WI38 (cell line): ENCODE measurements around the gene XYLT1.

ENCODE experiments used
- H3K4me3 ChIP-seq: 2 replicates; pipeline ENCODE4 v1.5.1; 2011; ENCODE audit warnings: low read depth, mild to moderate bottlenecking, control low read depth, low read length
- TF ChIP-seq, protein P1 (sequence below): IDR thresholded peaks from 2 replicates; pipeline ENCODE4 v1.5.1; 2012; ENCODE audit warnings: low read depth, mild to moderate bottlenecking, control low read depth, low read length

Gene XYLT1

DNA sequence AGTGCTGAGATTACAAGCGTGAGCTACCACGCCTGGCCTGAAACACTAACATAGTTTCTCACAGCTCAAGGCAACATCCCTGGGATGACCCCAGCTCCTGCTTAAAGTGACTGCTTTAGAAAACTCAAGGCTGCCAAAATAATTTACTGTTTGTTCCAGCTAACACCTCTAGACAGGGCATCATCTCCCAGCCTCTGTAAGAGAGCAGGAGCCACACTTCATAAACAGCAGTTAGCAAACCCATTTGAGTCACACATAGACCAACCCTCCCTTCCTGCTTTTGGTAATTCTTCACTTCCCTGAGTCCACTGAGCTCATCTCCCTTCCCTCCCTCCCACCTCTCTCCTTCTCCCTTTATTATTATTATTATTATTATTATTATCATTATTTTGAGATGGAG, 201.3 kb downstream of the XYLT1 start:
- TF ChIP-seq, protein P1, sequence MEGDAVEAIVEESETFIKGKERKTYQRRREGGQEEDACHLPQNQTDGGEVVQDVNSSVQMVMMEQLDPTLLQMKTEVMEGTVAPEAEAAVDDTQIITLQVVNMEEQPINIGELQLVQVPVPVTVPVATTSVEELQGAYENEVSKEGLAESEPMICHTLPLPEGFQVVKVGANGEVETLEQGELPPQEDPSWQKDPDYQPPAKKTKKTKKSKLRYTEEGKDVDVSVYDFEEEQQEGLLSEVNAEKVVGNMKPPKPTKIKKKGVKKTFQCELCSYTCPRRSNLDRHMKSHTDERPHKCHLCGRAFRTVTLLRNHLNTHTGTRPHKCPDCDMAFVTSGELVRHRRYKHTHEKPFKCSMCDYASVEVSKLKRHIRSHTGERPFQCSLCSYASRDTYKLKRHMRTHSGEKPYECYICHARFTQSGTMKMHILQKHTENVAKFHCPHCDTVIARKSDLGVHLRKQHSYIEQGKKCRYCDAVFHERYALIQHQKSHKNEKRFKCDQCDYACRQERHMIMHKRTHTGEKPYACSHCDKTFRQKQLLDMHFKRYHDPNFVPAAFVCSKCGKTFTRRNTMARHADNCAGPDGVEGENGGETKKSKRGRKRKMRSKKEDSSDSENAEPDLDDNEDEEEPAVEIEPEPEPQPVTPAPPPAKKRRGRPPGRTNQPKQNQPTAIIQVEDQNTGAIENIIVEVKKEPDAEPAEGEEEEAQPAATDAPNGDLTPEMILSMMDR = no peak
- no peak overlapping the region for H3K4me3 ChIP-seq

DNA sequence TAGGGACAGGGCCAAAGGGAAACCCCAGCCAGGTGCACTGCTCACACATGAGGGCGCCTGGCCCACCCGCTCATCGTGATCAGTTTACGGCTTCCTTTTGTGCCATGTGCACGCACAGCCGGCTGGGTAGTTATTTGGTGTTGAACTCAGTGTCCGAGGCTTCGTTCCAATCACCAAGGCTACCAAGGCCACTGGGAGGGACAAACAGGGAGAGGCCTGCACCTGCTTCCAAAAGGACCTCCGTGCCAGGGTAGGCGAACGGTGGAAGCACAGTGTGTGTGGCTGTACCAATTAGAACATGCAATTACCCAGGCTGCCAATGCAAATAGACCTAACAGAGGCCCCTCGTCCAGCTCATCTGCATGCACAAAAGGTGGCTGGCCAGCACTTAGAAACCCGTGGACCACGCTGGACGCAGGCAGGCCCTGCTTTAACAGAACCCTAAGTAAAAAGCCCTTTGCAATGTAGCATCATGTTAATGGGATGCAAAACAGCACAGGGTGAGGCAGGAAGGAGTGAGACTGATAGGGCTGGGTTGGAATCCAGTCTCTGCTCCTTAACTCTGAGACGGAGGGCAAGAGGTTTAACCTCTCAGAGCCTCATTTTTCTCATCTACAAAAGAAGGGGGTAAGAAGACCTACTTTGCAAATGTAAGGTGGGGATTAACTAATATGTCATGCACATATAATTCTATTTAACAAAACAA, 204.0 kb downstream of the XYLT1 start:
- TF ChIP-seq, protein P1 = no peak

DNA sequence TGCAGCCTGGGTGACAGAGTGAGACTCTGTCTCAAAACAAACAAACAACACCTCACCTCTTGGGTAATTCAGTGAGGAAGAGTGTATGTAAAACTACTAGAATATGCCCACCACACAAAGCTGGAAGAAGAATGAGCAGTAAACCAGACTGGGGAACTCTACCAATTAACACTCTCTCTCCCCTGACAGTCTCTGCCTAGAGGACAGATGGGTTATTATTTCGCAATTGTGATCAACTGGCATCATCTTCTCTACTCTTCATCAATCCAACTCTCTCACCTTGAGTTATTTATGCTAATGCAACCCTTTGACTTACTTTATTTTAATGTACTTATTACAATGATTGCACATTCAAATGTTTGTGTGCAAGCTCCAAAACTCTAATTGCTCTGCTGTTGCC, 205.6 kb downstream of the XYLT1 start:
- TF ChIP-seq, protein P1 = no peak
- no peak overlapping the region for H3K4me3 ChIP-seq

More for the DNA sequence above, 204.0 kb downstream of the XYLT1 start:
- no peak overlapping the region for H3K4me3 ChIP-seq

DNA sequence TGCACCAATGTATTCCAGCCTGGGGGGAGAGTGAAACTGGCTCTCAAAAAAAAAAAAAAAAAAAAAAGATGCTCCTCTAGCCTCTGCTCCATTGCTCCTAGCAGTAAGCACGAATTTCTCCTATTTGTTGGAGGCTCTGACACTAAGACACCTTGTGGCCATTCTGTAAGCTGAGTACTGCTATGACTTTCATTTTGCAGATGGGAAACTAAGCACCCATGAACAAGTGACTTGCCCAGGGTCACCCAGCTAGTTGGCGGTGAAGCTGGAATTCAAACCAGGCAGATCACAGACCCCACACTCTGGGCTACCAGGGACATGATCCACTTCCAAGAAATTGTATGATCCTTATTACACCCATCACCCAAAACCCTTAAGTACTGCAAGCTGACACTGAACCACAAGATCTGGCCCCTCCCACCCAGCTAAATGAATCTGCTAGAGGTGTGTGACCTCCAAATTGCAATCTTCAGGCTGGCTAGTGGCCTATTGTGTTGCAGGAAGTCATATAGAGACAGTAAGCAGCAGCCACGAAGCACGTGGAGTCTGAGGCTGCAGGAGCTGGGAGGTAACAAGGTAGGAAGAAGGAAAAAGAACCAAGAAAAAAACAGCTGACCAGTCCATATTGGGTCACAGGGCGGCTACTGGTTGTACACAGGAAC, 209.4 kb downstream of the XYLT1 start:
- no peak overlapping the region for H3K4me3 ChIP-seq
- TF ChIP-seq, protein P1 = no peak

DNA sequence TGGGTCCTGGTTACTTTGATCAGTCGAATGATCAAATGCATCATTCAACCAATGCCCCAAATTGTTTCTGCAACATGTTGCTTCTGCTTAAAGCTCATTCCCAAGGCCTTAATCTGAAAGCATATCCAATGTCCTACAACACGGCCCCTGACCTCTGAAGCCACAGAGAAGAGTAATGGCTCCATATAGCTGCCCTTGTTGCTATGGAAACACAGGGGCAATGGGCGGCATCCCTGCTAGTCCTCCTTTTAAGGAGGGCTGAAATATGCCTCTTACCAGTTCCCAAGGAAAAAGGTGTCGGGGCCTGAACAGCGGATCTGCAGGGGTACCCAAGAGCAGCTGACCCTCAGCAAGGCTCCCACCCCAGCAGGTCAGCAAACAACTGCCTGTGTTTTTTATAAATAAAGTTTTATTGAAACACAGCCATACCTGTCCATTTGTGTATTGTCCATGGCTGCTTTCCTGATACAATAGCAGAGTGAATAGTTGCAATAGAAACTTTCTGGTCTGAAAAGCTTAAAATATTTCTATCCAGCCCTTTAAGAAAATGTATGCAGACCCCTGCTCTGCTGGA, 210.4 kb downstream of the XYLT1 start:
- TF ChIP-seq, protein P1 = no peak
- H3K4me3 ChIP-seq = no peak overlapping the region

DNA sequence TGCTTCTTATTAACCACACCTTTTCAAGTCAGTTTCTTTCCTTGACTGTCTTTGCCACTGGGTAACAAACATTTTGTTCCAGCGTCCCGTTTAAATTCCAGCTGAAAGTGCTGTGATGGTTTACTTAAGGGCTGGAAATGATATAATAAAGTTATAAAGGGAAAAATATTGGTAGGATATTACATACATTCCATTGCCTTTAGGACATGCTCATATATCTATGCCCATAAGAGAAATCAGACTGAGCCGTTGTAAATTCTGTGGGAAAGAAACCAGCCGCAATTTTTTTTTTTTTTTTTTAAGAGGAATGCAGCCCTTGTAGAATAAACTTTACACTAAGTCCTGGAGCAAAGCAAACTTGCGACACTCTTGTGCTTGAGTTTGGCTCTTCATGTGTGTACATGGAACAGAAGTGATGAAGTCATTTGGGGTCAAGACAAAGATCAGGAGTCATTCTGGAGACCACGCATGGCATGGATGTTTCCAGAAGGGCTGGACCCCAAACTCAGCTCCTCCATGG, 210.9 kb downstream of the XYLT1 start:
- H3K4me3 ChIP-seq = no peak overlapping the region

More for the DNA sequence above, 210.9 kb downstream of the XYLT1 start:
- TF ChIP-seq, protein P1 = no peak
